GM21825 (cell line): ENCODE results near the gene TRIM46.
"Not testable (repeated sequence)": the region's sequence is repeated elsewhere in the genome, so short reads cannot be mapped to it uniquely, and the experiment has no call there.

Experiments used
- ATAC-seq: cut with Tn5 transposase; IDR thresholded peaks from one replicate; pipeline ENCODE4 v1.9.1; 2021; ENCODE audit warnings: mild to moderate bottlenecking, moderate library complexity; ENCODE audit not compliant: unreplicated experiment

TRIM46 gene

GRCh38 chr1:155225404-155225759 lies 51.7 kb downstream of the TRIM46 start:
- ATAC-seq, result not testable (repeated sequence)

GRCh38 chr1:155226188-155226909 lies 52.7 kb downstream of the TRIM46 start:
- peak; percentile 35 for ATAC-seq

GRCh38 chr1:155226910-155227260 lies 53.2 kb downstream of the TRIM46 start:
- ATAC-seq, result no peak

DNA sequence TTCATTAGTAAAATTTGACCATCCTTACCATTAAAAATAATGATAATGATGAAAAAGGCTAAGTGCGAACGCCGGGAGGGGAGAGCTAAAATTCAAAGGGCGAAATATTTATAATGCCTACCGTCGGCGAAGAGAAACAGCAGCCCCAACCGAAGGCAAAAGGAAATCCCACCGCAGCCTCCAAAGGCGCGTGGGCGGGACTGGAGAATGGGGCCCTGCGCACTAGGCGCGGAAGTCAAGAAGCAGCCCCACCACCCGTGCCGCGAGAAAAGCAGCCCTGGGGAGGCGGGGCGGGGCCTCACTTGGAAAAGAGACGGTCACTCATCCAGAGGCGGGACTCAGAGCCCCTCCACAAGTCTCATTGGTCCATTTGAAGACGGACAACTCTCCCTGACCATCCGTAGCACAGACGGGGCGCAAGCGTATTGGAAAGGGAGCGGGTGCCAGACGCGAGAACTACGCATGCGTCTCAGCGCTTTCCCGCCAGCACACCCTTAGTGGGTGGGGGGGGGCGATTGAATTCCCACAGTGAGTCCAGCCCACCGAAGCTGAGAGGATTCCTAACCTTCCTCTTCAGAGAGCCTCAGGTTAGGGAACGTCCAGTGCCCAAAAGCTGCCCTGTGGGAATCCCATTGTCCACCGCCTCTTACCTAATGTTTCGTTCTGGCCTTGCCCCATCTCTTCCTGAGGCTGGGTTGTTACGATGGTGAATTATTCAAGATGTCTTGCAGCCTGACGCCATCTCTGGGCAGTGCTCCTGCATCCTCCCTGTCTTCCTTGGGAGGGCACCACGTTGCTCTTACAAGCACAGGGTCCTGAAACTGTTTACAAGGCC lies 53.8 kb downstream of the TRIM46 start:
- ATAC-seq, result peak; percentile 79

GRCh38 chr1:155228096-155228427 lies 54.4 kb downstream of the TRIM46 start:
- no peak for ATAC-seq

GRCh38 chr1:155231302-155231701 lies 57.7 kb downstream of the TRIM46 start:
- not testable (repeated sequence) for ATAC-seq

GRCh38 chr1:155232001-155232978 lies 58.6 kb downstream of the TRIM46 start:
- not testable (repeated sequence) for ATAC-seq

DNA sequence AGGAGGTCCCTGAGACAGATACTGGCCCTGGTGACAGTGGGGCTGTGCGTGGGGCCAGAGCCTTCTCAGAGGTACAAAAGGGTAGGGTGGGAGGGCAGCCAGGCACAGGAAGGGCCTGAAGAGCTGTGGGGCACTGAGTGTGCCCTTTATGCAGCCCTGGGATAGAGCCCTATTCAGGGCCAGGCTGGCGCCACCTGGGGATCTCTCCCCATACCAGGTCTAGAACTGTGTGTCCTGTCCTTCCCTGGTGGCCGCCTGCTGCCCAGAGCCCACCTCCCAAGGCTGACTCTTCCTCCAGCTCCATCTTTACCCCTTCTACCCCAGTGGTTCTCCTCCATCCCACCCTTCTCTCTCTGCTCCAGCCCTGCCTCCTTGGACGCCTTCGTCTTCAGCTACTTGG lies 59.9 kb downstream of the TRIM46 start:
- not testable (repeated sequence) for ATAC-seq
